GM21367 (cell line): ENCODE data around the gene SNX6.
"Not testable (repeated sequence)": the region's sequence is repeated elsewhere in the genome, so short reads cannot be mapped to it uniquely, and the experiment has no call there.

Source experiments
- ATAC-seq: cut with Tn5 transposase; IDR thresholded peaks from one replicate; pipeline ENCODE4 v1.9.1; 2021; ENCODE audit not compliant: unreplicated experiment

Gene SNX6

DNA sequence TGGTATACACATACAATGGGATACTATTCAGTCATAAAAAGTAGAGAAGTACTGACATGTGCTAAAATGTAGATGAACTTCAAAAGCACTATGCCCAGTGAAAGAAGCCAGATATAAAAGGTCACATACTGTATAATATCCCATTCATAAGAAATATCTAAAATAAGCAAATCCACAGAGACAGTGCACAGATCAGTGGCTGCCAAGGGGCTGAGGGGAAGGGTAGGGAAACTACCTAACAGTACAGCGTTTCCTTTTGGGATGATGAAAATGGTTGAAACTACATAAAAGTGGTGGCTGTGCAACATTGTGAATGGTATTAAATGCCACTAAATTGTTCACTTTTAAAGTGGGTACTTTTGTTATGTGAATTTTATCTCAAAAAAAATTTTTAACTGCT, 102.4 kb downstream of the SNX6 start:
- ATAC-seq: no peak

- ATAC-seq: not testable (repeated sequence)
Observed at GRCh38 chr14:34524216-34524615, 105.7 kb downstream of the SNX6 start.

DNA sequence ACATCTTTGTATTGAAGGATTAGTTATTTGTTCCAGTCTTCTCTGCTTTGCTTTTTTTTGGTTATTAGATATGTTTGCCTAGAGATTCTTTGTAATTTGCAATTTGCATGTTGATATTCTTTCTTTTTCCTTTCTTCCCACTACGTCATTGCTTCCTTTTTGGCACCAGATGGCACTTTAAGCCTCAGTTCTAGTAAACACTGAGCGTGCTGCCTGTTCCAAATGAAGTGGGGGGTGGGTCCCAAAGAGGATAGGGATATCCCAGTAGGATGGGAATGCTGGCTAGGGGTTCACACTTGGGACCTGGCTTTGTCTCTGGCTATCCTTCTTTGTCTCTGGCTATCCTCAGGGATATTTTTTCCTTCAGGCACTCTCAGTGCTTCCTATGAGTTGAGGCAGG, 107.5 kb downstream of the SNX6 start:
- ATAC-seq: no peak

DNA sequence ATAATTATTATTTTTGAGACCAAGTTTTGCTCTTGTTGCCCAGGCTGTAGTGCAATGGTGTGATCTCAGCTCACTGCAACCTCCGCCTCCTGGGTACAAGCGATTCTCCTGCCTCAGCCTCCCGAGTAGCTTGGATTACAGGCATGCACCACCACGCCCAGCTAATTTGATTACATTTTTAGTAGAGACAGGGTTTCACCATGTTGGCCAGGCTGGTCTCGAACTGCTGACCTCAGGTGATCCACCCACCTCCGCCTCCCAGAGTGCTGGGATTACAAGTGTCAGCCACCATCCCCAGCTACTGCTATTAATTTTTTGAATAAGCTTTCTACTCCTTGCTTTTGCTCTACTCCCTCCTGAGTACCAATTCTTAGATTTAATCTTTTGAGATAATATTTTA, 108.9 kb downstream of the SNX6 start:
- not testable (repeated sequence) for ATAC-seq

- ATAC-seq: not testable (repeated sequence)
Observed at GRCh38 chr14:34520304-34520970, 109.5 kb downstream of the SNX6 start.
